GM18861 (cell line): ENCODE data around the gene NCOR2.

Source experiments
- ATAC-seq: cut with Tn5 transposase; IDR thresholded peaks from one replicate; pipeline ENCODE4 v1.9.1; 2021; ENCODE audit not compliant: unreplicated experiment

The NCOR2 gene

GRCh38 chr12:124544983-124545382 lies 22.4 kb downstream of the NCOR2 start:
- no peak for ATAC-seq

- ATAC-seq: no peak
Measured at GRCh38 chr12:124544311-124544970, 23.0 kb downstream of the NCOR2 start.

- no peak for ATAC-seq
Measured at GRCh38 chr12:124543590-124544310, 23.7 kb downstream of the NCOR2 start.

GRCh38 chr12:124543052-124543589 lies 24.3 kb downstream of the NCOR2 start:
- no peak for ATAC-seq

- no peak for ATAC-seq
Measured at GRCh38 chr12:124542021-124542949, 25.1 kb downstream of the NCOR2 start.

GRCh38 chr12:124541322-124541721 lies 26.1 kb downstream of the NCOR2 start:
- ATAC-seq: no peak

- no peak for ATAC-seq
Measured at GRCh38 chr12:124539084-124540041, 28.0 kb downstream of the NCOR2 start.

GRCh38 chr12:124538194-124539082 lies 29.0 kb downstream of the NCOR2 start:
- ATAC-seq: no peak

DNA sequence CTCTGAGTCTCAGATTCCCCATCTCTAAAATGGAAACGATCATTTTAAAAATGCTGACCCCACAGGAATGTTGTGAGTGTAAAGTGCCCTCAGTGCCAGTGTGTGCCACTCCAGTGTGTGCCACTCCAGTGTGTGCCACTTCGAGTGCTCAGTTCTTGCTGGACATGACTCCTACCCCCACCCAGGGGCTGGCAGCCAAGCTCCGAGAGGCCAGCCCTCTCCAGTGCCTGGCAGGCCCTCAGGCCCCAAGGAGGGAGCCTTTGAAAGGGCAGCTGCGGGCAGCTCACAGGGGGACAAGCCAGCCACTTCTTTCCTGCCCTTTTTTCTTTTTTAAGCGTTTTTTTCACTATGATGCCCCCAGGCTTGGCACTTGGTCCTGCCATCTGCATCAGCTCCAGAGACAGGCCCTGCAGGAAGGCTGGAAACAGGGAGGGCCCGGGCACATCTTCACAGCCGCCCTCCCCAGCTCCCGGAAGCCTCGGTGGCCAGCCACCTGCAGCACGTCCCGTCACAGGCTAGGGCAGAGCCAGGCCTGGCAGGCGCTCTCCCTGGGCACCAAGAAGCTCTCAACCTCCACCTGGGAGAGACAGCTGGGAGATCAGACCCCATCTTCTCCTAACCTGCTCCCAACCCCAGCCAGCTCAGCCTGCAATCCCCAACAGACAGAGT lies 29.8 kb downstream of the NCOR2 start:
- no peak for ATAC-seq

DNA sequence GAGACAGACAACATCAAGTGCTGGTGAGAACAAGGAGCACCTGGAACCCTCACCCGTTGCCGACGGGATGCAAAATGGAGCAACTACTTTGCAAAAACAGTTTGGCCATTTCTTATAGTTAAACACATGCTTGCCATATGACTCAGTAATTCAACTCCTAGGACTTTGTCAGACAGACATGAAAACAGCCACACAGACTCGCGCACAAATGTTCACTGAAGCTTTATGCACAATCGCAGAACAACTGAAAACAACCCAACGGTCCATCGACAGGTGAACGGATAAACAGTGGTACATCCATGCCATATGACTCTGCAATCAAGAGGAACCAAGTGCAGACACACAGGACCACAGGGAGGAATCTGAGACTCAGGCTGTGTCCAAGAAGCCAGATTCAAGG lies 30.8 kb downstream of the NCOR2 start:
- no peak for ATAC-seq

- ATAC-seq: no peak
Measured at GRCh38 chr12:124534776-124535740, 32.4 kb downstream of the NCOR2 start.

DNA sequence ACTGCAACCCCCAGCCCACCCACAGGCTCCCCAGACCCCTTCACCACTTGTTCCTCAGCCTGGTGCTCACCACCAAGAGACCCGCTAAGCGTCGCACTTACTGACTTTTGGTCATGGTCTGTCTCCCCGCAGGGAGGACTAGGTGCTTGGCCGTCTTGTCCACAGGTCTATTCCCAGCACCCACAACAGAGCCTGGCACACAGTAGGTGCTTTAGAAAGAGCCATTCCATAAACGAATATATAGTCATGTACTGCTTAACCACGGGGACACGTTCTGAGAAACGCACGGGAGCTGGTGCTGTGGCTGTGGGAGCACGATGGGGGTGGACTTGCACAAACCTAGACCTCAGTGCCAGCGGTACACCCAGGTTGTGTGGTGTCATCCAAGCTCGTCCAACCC lies 34.0 kb downstream of the NCOR2 start:
- no peak for ATAC-seq

DNA sequence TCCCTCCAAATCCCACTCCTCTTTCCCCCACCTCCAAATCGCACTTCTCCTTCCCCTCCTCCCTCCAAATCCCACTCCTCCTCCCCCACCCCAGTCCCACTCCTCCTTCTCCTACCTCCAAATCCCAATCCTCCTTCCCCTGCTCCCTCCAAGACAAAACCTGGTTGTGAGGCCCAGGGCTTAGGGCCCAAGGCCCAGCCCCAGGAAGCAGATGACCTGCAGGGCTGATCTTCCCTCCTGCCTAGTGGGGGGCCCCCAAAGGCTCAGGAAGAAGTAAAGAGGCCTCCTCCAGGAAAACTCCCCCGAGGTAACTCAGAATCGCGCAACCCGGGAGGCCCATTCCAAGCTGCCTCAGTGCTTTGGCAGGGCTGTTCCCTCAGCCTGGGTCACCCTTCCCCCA lies 34.4 kb downstream of the NCOR2 start:
- ATAC-seq: no peak

DNA sequence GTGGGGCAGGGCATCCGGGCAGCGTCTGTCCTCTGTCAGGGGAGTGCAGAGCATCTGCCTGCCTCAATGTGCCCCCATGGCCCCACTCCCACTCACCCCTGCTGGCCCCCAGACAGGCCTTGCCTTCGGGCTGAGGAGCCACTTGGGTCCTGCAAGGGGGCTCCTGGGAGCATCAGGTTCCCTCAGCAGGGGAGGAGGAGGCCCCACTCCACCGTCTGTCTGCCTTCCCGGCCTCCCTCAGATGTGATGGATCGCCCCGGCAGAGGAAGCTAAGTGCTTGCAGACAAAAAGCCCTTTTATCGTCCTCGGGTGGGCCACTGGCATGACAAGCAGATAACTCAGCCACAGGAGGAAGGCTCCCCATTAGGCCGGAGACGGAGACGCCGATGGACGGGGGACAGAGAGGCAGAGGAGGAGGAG lies 35.1 kb downstream of the NCOR2 start:
- ATAC-seq: no peak

- ATAC-seq: no peak
Measured at GRCh38 chr12:124531906-124532305, 35.5 kb downstream of the NCOR2 start.

GRCh38 chr12:124531281-124531745 lies 36.1 kb downstream of the NCOR2 start:
- no peak for ATAC-seq

- no peak for ATAC-seq
Measured at GRCh38 chr12:124530637-124531263, 36.7 kb downstream of the NCOR2 start.
